TTC549 (cell line): ENCODE measurements around the gene SLC18B1.

Source experiments
- FAIRE-seq: peaks from 2 replicates; lab custom pipeline; 2012; peaks lifted over from hg19 to GRCh38; lab: Jason Lieb, UNC

SLC18B1 gene

GRCh38 chr6:132741281-132741680 is 57.2 kb downstream of the SLC18B1 start:
- FAIRE-seq, result no peak

GRCh38 chr6:132736239-132736638 is 62.2 kb downstream of the SLC18B1 start:
- no peak for FAIRE-seq

GRCh38 chr6:132734694-132735236 is 63.7 kb downstream of the SLC18B1 start:
- FAIRE-seq, result no peak

GRCh38 chr6:132733814-132734213 is 64.6 kb downstream of the SLC18B1 start:
- no peak for FAIRE-seq

GRCh38 chr6:132733283-132733682 is 65.2 kb downstream of the SLC18B1 start:
- FAIRE-seq, result no peak

GRCh38 chr6:132731086-132731485 is 67.4 kb downstream of the SLC18B1 start:
- FAIRE-seq, result no peak

GRCh38 chr6:132730560-132730959 is 67.9 kb downstream of the SLC18B1 start:
- FAIRE-seq, result no peak

- no peak for FAIRE-seq
Observed at GRCh38 chr6:132728616-132729015, 69.8 kb downstream of the SLC18B1 start.

- no peak for FAIRE-seq
Observed at GRCh38 chr6:132726608-132726975, 71.8 kb downstream of the SLC18B1 start.

- FAIRE-seq, result no peak
Observed at GRCh38 chr6:132725947-132726607, 72.4 kb downstream of the SLC18B1 start.

GRCh38 chr6:132725471-132725870 is 73.0 kb downstream of the SLC18B1 start:
- FAIRE-seq, result no peak

GRCh38 chr6:132719736-132720448 is 78.5 kb downstream of the SLC18B1 start:
- FAIRE-seq, result no peak
